HUES48 (cell line): Measurements from ENCODE around the gene SLC44A3.

Experiments
- H3K27ac ChIP-seq: one replicate; pipeline ENCODE4 v1.7.0; 2013; ENCODE audit warnings: low read depth, low read length, inconsistent platforms
- H3K27me3 ChIP-seq: 2 replicates; pipeline ENCODE4 v1.6.1; 2013; ENCODE audit warnings: mild to moderate bottlenecking, low read length; ENCODE audit not compliant: control insufficient read depth, insufficient read depth
- H3K36me3 ChIP-seq: 2 replicates; pipeline ENCODE4 v1.6.1; 2013; ENCODE audit warnings: low read length; ENCODE audit not compliant: control insufficient read depth, insufficient read depth
- H3K4me1 ChIP-seq: 2 replicates; pipeline ENCODE4 v1.6.1; 2013; ENCODE audit warnings: mild to moderate bottlenecking, low read length; ENCODE audit not compliant: control insufficient read depth, insufficient read depth
- H3K4me3 ChIP-seq: 2 replicates; pipeline ENCODE4 v1.5.1; 2013; ENCODE audit warnings: mild to moderate bottlenecking, low read depth, low read length
- H3K9ac ChIP-seq: 2 replicates; pipeline ENCODE4 v1.6.1; 2013; ENCODE audit warnings: mild to moderate bottlenecking, low read depth, low read length, moderate library complexity
- H3K9me3 ChIP-seq: 2 replicates; pipeline ENCODE4 v1.6.1; 2013; ENCODE audit warnings: low read length; ENCODE audit not compliant: control insufficient read depth, insufficient read depth

The SLC44A3 gene

GRCh38 chr1:94819238-94819944 lies 766 bp upstream of the SLC44A3 start:
- peak overlapping the region; percentile 78 for H3K9ac ChIP-seq
- peak overlapping the region; percentile 75 for H3K4me3 ChIP-seq
- H3K27ac ChIP-seq: peak overlapping the region; percentile 52
- peaks cover 21% of the 10 kb centered on the region for H3K4me1 ChIP-seq
- H3K36me3 ChIP-seq: no peaks in the 10 kb centered on the region
- H3K9me3 ChIP-seq: no peaks in the 10 kb centered on the region
- peaks cover 9% of the 10 kb centered on the region for H3K27me3 ChIP-seq

- no peaks in the 10 kb centered on the region for H3K9me3 ChIP-seq
- H3K4me3 ChIP-seq: peak overlapping the region; percentile 75
- H3K27ac ChIP-seq: no peak overlapping the region
- 0 out of 2 replicates have a peak overlapping the region, but pooled peaks have one; percentile 37 for H3K9ac ChIP-seq
- peaks cover 9% of the 10 kb centered on the region for H3K27me3 ChIP-seq
- peaks cover 21% of the 10 kb centered on the region for H3K4me1 ChIP-seq
- no peaks in the 10 kb centered on the region for H3K36me3 ChIP-seq
Observed at GRCh38 chr1:94820936-94821335, 779 bp downstream of the SLC44A3 start.

DNA sequence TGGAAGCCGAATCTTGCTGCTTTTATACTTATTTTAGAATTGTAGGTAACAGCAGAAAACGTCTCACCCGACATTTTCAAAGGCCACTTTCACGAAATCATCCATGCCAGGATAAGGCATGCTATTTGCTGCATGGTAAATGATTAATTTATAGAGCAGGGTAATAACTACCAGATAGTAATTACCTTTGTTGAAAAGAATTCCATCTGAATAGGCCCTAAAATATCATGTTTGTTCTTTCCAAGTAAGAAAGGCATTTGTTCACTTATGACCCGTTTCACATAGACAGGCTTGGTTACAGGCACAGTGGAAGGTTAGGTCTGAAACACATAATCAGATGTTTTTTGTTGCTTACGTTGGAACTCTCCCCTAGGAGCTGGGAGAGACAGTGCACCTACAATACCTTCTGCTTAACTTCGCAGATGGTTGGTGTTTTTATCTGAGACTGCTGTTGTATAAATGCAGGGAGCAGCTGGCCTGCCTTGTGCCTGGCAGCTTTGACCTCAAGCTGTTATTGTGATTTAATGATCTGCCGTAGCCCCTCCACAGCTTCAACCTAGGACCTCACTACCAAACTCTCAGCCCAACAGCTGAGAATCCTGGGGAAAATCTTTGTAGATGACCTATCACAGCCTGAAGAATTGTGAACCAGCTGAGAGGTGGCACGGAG lies 1.6 kb downstream of the SLC44A3 start:
- H3K9me3 ChIP-seq: no peaks in the 10 kb centered on the region
- H3K9ac ChIP-seq: no peak overlapping the region
- no peak overlapping the region for H3K4me3 ChIP-seq
- peaks cover 21% of the 10 kb centered on the region for H3K4me1 ChIP-seq
- H3K27ac ChIP-seq: no peak overlapping the region
- H3K36me3 ChIP-seq: no peaks in the 10 kb centered on the region
- H3K27me3 ChIP-seq: peaks cover 9% of the 10 kb centered on the region

DNA sequence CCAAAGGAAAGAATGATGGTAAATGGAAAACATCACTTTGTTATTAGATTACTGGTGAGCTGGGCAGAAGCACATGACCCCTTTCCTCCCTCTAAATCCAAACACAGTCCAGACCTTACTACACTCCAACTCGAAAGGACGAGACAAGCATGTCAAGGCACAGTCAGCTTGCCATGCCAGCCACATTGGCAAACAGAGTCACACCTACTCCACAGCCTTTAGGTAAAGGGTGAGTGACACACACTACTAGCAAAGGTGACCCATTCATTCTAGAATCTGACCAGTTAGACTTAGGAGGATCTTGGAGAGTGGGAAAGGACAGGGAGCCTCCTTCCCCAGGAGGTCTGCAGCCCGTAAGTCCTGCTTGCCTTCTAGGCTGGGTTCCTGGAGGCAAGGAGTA lies 3.0 kb downstream of the SLC44A3 start:
- Histone ChIP-seq H3K9ac (no peak overlapping the region), H3K27me3 (peaks cover 9% of the 10 kb centered on the region), H3K4me1 (peaks cover 21% of the 10 kb centered on the region), H3K4me3 (no peak overlapping the region), H3K27ac (no peak overlapping the region), H3K9me3 (no peaks in the 10 kb centered on the region), H3K36me3 (peaks cover 7% of the 10 kb centered on the region; the same call in 1 of the 2 replicates)

DNA sequence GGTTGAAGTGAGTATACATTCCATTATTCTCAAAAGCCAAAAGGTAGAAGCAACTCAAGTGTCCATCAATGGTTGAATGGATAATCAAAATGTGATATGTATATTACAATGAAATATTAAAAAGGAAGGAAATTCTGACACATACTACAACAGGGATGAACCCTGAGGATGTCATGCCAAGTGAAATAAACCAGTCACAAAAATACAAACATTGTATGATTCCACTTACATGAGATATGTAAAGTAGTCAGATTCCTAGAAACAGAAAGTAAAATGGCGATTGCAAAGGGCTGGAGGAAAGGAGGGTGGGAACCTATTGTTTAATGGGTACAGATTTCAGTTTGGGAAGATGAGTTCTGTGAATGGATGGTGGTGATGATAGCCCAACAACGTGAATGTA lies 5.8 kb downstream of the SLC44A3 start:
- no peak overlapping the region for H3K9ac ChIP-seq
- no peak overlapping the region for H3K27ac ChIP-seq
- H3K36me3 ChIP-seq: peaks cover 7% of the 10 kb centered on the region; the same call in 1 of the 2 replicates
- H3K4me1 ChIP-seq: peaks cover 10% of the 10 kb centered on the region
- no peaks in the 10 kb centered on the region for H3K9me3 ChIP-seq
- H3K27me3 ChIP-seq: peaks cover 6% of the 10 kb centered on the region
- H3K4me3 ChIP-seq: no peak overlapping the region

GRCh38 chr1:94827434-94827833 lies 7.3 kb downstream of the SLC44A3 start:
- no peaks in the 10 kb centered on the region; the same call in 1 of the 2 replicates for H3K27me3 ChIP-seq
- H3K36me3 ChIP-seq: peaks cover 7% of the 10 kb centered on the region; the same call in 1 of the 2 replicates
- no peaks in the 10 kb centered on the region for H3K4me1 ChIP-seq
- no peak overlapping the region for H3K4me3 ChIP-seq
- H3K9ac ChIP-seq: no peak overlapping the region
- H3K27ac ChIP-seq: no peak overlapping the region
- H3K9me3 ChIP-seq: no peaks in the 10 kb centered on the region

GRCh38 chr1:94828251-94828650 lies 8.1 kb downstream of the SLC44A3 start:
- H3K27ac ChIP-seq: no peak overlapping the region
- no peaks in the 10 kb centered on the region for H3K4me1 ChIP-seq
- no peaks in the 10 kb centered on the region for H3K27me3 ChIP-seq
- H3K4me3 ChIP-seq: no peak overlapping the region
- H3K9me3 ChIP-seq: no peaks in the 10 kb centered on the region
- H3K36me3 ChIP-seq: peaks cover 7% of the 10 kb centered on the region; the same call in 1 of the 2 replicates
- H3K9ac ChIP-seq: no peak overlapping the region

GRCh38 chr1:94831641-94832040 lies 11.5 kb downstream of the SLC44A3 start:
- Histone ChIP-seq H3K27ac (no peak overlapping the region), H3K4me3 (no peak overlapping the region), H3K36me3 (peaks cover 7% of the 10 kb centered on the region; the same call in 1 of the 2 replicates), H3K9me3 (no peaks in the 10 kb centered on the region), H3K27me3 (no peaks in the 10 kb centered on the region), H3K4me1 (no peaks in the 10 kb centered on the region), H3K9ac (no peak overlapping the region)

- Histone ChIP-seq H3K4me3 (no peak overlapping the region), H3K9me3 (no peaks in the 10 kb centered on the region), H3K9ac (no peak overlapping the region), H3K36me3 (peaks cover 5% of the 10 kb centered on the region; the same call in 1 of the 2 replicates), H3K27me3 (no peaks in the 10 kb centered on the region), H3K27ac (no peak overlapping the region), H3K4me1 (no peaks in the 10 kb centered on the region)
Observed at GRCh38 chr1:94832446-94832845, 12.3 kb downstream of the SLC44A3 start.

GRCh38 chr1:94832931-94833585 lies 12.9 kb downstream of the SLC44A3 start:
- Histone ChIP-seq H3K9me3 (no peaks in the 10 kb centered on the region), H3K36me3 (no peaks in the 10 kb centered on the region; the same call in 1 of the 2 replicates), H3K4me1 (no peaks in the 10 kb centered on the region), H3K4me3 (no peak overlapping the region), H3K27me3 (no peaks in the 10 kb centered on the region), H3K9ac (no peak overlapping the region), H3K27ac (no peak overlapping the region)

GRCh38 chr1:94836891-94837290 lies 16.7 kb downstream of the SLC44A3 start:
- Histone ChIP-seq H3K27me3 (no peaks in the 10 kb centered on the region), H3K27ac (no peak overlapping the region), H3K36me3 (no peaks in the 10 kb centered on the region), H3K9me3 (no peaks in the 10 kb centered on the region), H3K9ac (no peak overlapping the region), H3K4me3 (no peak overlapping the region), H3K4me1 (no peaks in the 10 kb centered on the region)
